Muscle layer of colon (tissue), 2 donors: ENCODE measurements around the gene YAF2.
"Not testable (repeated sequence)": the region's sequence is repeated elsewhere in the genome, so short reads cannot be mapped to it uniquely, and the experiment has no call there.

Experiments
- H3K27ac ChIP-seq: one replicate; pipeline ENCODE4 v1.7.0; 2013; ENCODE audit warnings: low read depth, mild to moderate bottlenecking, low read length, moderate library complexity
- H3K27me3 ChIP-seq, 2 donors: one replicate each; pipeline ENCODE4 v1.7.0; 2013; ENCODE audit warnings: low read length in 2 of 2, mild to moderate bottlenecking in 2 of 2; ENCODE audit not compliant: insufficient read depth in 2 of 2, control insufficient read depth in 1 of 2
- H3K36me3 ChIP-seq: one replicate; pipeline ENCODE4 v1.7.0; 2013; ENCODE audit warnings: mild to moderate bottlenecking, low read length; ENCODE audit not compliant: insufficient read depth
- H3K4me1 ChIP-seq: one replicate; pipeline ENCODE4 v1.7.0; 2013; ENCODE audit warnings: mild to moderate bottlenecking, low read length; ENCODE audit not compliant: insufficient read depth
- H3K4me3 ChIP-seq, 2 donors: one replicate each; pipeline ENCODE4 v1.7.0; 2013; ENCODE audit warnings: low read length in 2 of 2, low read depth in 1 of 2, mild to moderate bottlenecking in 1 of 2, moderate library complexity in 1 of 2
- H3K9ac ChIP-seq: one replicate; pipeline ENCODE4 v1.7.0; 2013; ENCODE audit warnings: low read length
- H3K9me3 ChIP-seq: one replicate; pipeline ENCODE4 v1.7.0; 2013; ENCODE audit warnings: mild to moderate bottlenecking, low read length
- donor health status: abdominal sarcoma.
- donor health status: Adenocarcinoma of cecum.

Gene YAF2

GRCh38 chr12:42252645-42253044 is 14.6 kb upstream of the YAF2 start:
- not testable (repeated sequence) for H3K27ac ChIP-seq, H3K9me3 ChIP-seq, H3K36me3 ChIP-seq, H3K4me1 ChIP-seq, H3K4me3 ChIP-seq, H3K27me3 ChIP-seq, H3K9ac ChIP-seq

- not testable (repeated sequence) for H3K36me3 ChIP-seq, H3K4me1 ChIP-seq, H3K9ac ChIP-seq, H3K27me3 ChIP-seq, H3K27ac ChIP-seq, H3K9me3 ChIP-seq, H3K4me3 ChIP-seq
These were observed 11.0 kb upstream of the YAF2 start for GRCh38 chr12:42249033-42249432.

GRCh38 chr12:42240131-42240750 is 2.2 kb upstream of the YAF2 start:
- Histone ChIP-seq H3K4me1 (peaks cover 22% of the 10 kb centered on the region), H3K27me3 (no peaks in the 10 kb centered on the region), H3K36me3 (no peaks in the 10 kb centered on the region), H3K27ac (no peak overlapping the region), H3K9me3 (no peaks in the 10 kb centered on the region), H3K4me3 (no peak overlapping the region), H3K9ac (no peak overlapping the region)

- Histone ChIP-seq H3K9ac (no peak overlapping the region), H3K36me3 (no peaks in the 10 kb centered on the region), H3K4me1 (peaks cover 22% of the 10 kb centered on the region), H3K27ac (peak overlapping the region; percentile 82), H3K27me3 (no peaks in the 10 kb centered on the region), H3K4me3 (peak overlapping the region; percentile 35 to 88), H3K9me3 (no peaks in the 10 kb centered on the region)
These were observed 202 bp downstream of the YAF2 start for GRCh38 chr12:42237853-42238239.

- Histone ChIP-seq H3K27ac (peak overlapping the region; percentile 82), H3K4me3 (peak overlapping the region; percentile 63 to 76), H3K27me3 (no peaks in the 10 kb centered on the region), H3K4me1 (peaks cover 22% of the 10 kb centered on the region), H3K9ac (peak overlapping the region; percentile 87), H3K9me3 (no peaks in the 10 kb centered on the region), H3K36me3 (no peaks in the 10 kb centered on the region)
These were observed 796 bp downstream of the YAF2 start for GRCh38 chr12:42237052-42237852.

GRCh38 chr12:42236017-42236416 is 2.0 kb downstream of the YAF2 start:
- H3K27me3 ChIP-seq = no peaks in the 10 kb centered on the region
- H3K36me3 ChIP-seq = no peaks in the 10 kb centered on the region
- H3K9me3 ChIP-seq = no peaks in the 10 kb centered on the region
- no peak overlapping the region for H3K4me3 ChIP-seq
- H3K9ac ChIP-seq = no peak overlapping the region
- peak overlapping the region; percentile 39 for H3K27ac ChIP-seq
- peaks cover 22% of the 10 kb centered on the region for H3K4me1 ChIP-seq

- Histone ChIP-seq H3K9ac (no peak overlapping the region), H3K36me3 (no peaks in the 10 kb centered on the region), H3K27ac (peak overlapping the region; percentile 39), H3K27me3 (no peaks in the 10 kb centered on the region), H3K9me3 (no peaks in the 10 kb centered on the region), H3K4me1 (peaks cover 22% of the 10 kb centered on the region), H3K4me3 (no peak overlapping the region)
These were observed 2.6 kb downstream of the YAF2 start for GRCh38 chr12:42235426-42235825.

GRCh38 chr12:42234970-42235369 is 3.1 kb downstream of the YAF2 start:
- Histone ChIP-seq H3K9ac (no peak overlapping the region), H3K36me3 (no peaks in the 10 kb centered on the region), H3K27me3 (no peaks in the 10 kb centered on the region), H3K27ac (no peak overlapping the region), H3K4me3 (no peak overlapping the region), H3K4me1 (peaks cover 22% of the 10 kb centered on the region), H3K9me3 (no peaks in the 10 kb centered on the region)

- H3K9me3 ChIP-seq, H3K4me1 ChIP-seq, H3K4me3 ChIP-seq, H3K36me3 ChIP-seq, H3K27me3 ChIP-seq, H3K9ac ChIP-seq, H3K27ac ChIP-seq: not testable (repeated sequence)
These were observed 10.5 kb downstream of the YAF2 start for GRCh38 chr12:42227525-42227924.

GRCh38 chr12:42224501-42224900 is 13.5 kb downstream of the YAF2 start:
- H3K4me3 ChIP-seq, H3K36me3 ChIP-seq, H3K27ac ChIP-seq, H3K27me3 ChIP-seq, H3K4me1 ChIP-seq, H3K9ac ChIP-seq, H3K9me3 ChIP-seq: not testable (repeated sequence)

- H3K4me1 ChIP-seq = peaks cover 6% of the 10 kb centered on the region
- no peaks in the 10 kb centered on the region for H3K27me3 ChIP-seq
- no peak overlapping the region for H3K4me3 ChIP-seq
- no peak overlapping the region for H3K27ac ChIP-seq
- H3K9ac ChIP-seq = no peak overlapping the region
- no peaks in the 10 kb centered on the region for H3K36me3 ChIP-seq
- no peaks in the 10 kb centered on the region for H3K9me3 ChIP-seq
These were observed 15.3 kb downstream of the YAF2 start for GRCh38 chr12:42222724-42223123.

- H3K4me1 ChIP-seq = peaks cover 7% of the 10 kb centered on the region
- no peak overlapping the region for H3K4me3 ChIP-seq
- no peaks in the 10 kb centered on the region for H3K36me3 ChIP-seq
- H3K9me3 ChIP-seq = no peaks in the 10 kb centered on the region
- H3K27me3 ChIP-seq = no peaks in the 10 kb centered on the region
- H3K9ac ChIP-seq = no peak overlapping the region
- H3K27ac ChIP-seq = no peak overlapping the region
These were observed 16.3 kb downstream of the YAF2 start for GRCh38 chr12:42221726-42222125.
